Hindlimb muscle (tissue), 1 donor: ENCODE data around the gene ALG8. TPM values are rescaled to one million over a fixed set of nuclear protein-coding genes. Genes with fewer than 3 reads are reported as not detected.
"Not testable (repeated sequence)": the region's sequence is repeated elsewhere in the genome, so short reads cannot be mapped to it uniquely, and the experiment has no call there.

Source experiments
- DNase-seq: peaks from one replicate; pipeline ENCODE4 v3.0.0-alpha.2; 2013
- polyA plus RNA-seq: library from polyadenylated mRNA; unstranded; fragments of 120-200 nt; gene quantifications from one replicate; pipeline ENCODE4 v1.2.1, GENCODE V29; 2013; ENCODE audit not compliant: insufficient read length

Gene ALG8
- polyA plus RNA-seq, 1 donor, result 23.8 TPM

DNA sequence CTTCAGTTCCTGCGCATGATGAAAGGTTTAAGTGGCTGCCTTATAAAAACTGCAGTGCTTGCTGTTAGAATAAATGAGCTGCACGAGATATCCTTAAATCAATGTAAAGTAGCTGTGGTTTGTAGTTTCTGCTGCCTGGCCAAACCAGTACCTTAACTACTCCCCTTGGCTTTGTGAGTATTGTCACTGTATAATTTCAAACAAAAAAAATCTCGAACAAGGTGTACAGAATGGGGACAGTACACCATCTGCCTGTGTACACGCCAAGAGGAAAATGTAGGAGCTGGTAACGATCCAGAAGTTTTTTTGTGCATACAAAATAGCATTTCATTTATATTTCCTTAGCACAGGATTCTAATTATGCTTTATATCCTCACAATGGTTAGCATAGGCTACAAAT is 39.2 kb downstream of the ALG8 start:
- no peak for DNase-seq

DNA sequence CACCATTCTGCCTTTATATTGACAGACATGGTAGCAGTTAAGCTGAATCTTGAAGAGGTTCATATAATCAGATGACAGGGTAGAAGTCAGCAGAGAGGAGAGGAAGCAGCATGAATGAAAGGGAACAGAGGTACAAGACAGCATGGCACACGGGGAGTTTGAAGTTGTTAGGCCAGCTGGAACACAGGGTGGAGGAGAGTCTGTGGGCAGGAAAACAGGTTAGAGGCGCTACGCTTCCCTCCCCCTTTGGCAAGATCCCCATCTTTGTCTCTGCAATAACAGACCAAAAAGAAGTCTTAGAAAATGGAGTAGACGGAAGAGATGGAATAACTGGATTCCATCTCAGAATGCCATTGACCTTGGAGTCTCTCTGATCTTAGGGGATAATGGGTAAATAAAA is 39.8 kb downstream of the ALG8 start:
- no peak for DNase-seq

DNA sequence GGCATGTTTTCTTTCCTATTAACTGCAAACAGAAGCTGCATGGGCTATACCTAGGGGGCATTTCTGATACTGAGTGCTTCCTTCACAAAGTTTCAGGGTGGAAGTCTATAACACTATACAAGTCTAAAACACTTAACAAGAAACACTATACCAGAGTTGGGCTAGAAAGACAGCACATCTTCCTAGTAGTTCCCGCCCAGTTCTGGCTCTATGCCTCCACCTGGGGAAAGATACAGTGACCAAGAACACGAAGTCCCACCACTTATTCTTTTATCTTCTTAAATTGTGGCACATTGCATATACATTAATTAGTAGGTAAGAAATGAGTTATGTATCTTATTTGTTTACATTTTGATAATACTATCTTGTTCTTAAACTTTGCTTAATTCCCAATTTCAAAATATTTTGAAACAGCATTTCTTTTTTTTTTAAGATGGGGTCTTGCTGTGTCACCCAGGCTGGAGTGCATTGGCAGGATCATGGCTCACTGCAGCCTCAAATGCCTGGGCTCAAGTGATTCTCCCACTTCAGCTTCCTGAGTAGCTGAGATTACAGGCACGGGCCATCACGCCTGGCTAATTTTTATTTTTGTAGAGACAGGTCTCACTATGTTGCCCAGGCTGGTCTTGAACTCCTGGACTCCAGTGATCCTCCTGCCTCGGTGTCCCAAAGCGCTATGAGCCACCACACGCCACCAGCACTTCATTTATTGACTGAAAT is 41.6 kb downstream of the ALG8 start:
- DNase-seq, result no peak

DNA sequence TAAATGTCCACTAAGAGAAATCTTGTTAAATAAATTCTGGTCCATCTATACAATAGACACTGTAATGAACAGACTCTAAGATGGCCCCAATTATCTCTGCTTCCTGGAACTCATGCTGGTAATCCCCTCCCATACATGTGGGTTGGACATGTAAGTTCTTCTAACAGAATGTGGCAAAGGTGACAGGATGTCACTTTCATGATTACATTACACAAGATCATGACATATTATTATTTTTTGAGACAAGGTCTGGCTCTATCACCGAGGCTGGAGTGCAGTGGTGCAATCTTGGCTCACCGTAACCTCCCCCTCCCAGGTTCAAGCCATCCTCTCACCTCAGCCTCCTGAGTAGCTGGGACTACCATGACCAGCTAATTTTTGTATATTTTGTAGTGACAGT is 45.2 kb downstream of the ALG8 start:
- no peak for DNase-seq

DNA sequence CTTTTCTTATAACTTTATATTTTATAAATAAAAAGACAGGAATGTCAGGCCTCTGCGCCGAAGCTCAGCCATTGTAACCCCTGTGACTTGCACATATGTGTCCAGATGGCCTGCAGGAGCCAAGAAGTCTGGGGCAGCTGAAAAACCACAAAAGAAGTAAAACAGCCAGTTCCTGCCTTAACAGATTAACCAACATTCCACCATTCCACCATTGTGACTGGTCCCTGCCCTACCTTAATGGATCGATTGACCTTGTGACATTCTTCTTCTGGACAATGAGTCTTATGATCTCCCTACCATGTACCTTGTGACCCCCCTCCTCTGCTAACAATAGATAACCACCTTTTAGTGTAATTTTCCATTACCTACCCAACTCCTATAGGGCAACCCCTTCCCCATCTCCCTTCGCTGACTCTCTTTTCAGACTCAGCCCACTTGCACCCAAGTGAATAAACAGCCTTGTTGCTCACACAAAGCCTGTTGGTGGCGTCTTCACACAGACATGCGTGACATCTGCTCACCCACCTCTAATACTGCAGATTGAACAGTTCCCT is 52.8 kb downstream of the ALG8 start:
- not testable (repeated sequence) for DNase-seq

DNA sequence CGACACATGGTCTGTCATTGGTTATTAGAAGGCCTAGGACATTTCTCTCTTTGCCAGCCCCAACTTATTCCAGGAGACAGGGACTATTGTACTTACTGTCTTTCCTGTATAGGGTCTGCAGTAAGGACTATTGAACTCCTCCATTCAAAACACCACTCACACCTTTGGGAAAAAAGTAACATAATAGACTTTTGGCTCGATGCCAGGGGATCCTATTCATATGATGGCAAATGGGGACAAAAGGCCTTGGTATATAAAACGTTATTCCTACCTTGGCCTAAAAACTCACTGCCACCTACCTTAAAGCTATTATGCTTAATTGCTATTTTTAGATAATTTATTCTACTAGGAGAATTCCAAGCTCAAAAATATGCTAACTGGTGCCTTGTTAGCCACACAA is 53.5 kb downstream of the ALG8 start:
- no peak for DNase-seq

DNA sequence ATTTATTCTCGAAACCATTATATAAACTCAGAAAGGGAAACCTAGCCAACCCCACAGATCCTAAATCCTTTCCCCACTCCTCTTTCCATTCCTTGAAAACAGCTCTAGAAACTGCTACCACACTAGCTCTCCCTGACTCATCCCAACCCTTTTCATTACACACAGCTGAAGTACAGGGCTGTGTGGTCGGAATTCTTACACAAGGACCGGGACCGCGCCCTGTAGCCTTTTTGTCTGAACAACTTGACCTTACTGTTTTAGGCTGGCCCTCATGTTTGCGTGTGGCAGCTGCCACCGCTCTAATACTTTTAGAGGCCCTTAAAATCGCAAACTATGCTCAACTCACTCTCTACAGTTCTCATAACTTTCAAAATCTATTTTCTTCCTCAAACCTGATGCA is 54.9 kb downstream of the ALG8 start:
- DNase-seq, result not testable (repeated sequence)

DNA sequence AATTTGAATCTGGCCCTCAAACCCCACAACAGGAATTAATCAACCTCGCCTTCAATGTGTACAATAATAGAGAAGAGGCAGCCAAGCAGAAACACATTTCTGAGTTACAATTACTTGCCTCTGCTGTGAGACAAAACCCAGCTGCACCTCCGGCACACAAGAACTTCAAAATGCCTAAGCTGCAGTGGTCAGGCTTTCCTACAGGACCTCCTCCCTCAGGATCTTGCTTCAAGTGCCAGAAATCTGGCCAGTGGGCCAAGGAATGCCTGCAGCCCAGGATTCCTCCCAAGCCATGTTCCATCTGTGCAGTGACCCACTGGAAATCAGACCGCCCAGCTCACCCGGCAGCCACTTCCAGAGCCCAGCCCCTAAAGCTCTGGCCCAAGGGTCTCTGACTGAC is 56.4 kb downstream of the ALG8 start:
- no peak for DNase-seq

DNA sequence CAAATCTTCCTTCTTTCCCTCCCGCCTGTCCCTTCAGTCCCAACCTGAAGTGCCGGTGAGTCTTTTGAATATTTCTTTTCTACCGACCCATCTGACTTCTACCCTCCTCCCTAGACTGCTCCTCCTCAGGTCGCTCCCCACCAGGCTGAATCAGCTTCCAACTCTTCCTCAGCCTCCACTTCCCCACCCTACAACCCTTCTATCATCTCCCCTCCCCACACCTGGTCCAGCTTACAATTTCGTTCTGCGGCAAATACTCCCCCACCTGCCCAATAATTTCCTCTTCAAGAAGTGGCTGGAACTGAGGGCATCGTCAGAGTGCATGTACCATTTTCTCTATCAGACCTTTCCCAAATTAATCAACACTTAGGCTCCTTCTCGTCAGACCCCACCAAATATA is 57.3 kb downstream of the ALG8 start:
- no peak for DNase-seq

DNA sequence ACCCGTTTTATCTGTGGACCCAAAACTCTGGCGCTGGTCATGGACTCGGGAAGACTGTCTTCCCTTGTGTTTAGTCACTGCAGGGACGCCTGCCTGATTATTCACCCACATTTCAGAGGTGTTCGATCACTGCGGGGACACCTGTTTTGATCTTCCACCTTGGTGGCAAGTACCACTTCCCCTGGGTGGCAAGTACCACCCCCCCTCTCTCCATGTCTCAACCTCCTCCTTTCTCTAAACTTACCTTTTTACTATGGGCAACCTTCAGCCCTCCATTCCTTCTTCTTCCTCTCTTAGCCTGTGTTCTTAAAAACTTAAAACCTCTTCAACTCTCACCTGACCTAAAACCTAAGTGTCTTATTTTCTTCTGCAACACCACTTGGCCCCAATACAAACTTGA is 57.8 kb downstream of the ALG8 start:
- DNase-seq, result no peak

DNA sequence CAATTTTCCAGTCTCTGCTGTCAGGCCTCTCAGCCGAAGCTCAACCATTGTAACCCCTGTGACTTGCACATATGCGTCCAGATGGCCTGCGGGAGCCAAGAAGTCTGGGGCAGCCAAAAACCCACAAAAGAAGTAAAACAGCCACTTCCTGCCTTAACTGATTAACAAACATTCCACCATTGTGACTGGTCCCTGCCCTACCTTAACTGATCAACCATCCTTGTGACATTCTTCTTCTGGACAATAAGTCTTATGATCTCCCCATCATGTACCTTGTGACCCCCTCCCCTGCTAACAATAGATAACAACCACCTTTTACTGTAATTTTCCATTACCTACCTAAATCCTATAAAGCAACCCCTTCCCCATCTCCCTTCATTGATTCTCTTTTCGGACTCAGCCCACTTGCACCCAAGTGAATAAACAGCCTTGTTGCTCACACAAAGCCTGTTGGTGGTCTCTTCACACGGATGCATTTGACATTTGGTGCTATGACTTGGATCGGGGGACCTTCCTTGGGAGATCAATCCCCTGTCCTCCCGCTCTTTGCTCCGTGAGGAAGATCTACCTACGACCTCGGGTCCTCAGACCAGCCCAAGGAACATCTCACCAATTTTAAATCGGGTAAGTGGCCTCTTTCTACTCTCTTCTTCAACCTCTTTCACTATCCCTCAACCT is 58.5 kb downstream of the ALG8 start:
- DNase-seq, result no peak

DNA sequence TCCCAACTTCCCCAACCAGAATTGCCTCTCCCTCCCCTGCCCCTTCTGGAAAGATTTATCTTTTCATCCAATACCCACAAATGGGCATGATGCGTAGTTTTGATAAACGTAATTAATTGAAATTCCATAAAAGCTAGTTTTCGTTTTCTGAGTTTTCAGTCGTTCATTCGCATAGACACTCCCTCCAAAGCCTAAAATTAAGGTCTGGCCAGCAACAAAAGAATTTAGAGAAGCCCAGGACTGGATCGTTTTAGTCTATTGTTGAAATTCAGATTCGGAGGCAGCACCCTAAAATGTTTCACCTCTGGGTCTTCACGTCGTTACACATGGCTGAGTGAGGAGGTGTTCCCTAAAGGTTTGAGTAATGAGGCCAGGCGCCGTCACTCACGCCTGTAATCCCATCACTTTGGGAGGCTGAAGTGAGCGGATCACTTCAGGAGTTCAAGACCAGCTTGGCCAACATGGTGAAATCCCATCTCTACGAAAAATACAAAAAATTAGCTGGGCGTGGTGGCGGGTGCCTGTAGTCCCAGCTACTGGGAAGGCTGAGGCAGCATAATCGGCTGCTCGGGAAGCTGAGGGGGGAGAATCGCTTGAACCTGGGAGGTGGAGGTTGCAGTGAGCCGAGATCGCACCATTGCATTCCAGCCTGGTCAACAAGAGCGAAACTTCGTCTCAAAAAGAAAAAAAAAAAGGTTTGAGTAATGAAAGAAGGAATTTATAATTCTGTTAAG is 59.2 kb downstream of the ALG8 start:
- DNase-seq, result peak; percentile 23

DNA sequence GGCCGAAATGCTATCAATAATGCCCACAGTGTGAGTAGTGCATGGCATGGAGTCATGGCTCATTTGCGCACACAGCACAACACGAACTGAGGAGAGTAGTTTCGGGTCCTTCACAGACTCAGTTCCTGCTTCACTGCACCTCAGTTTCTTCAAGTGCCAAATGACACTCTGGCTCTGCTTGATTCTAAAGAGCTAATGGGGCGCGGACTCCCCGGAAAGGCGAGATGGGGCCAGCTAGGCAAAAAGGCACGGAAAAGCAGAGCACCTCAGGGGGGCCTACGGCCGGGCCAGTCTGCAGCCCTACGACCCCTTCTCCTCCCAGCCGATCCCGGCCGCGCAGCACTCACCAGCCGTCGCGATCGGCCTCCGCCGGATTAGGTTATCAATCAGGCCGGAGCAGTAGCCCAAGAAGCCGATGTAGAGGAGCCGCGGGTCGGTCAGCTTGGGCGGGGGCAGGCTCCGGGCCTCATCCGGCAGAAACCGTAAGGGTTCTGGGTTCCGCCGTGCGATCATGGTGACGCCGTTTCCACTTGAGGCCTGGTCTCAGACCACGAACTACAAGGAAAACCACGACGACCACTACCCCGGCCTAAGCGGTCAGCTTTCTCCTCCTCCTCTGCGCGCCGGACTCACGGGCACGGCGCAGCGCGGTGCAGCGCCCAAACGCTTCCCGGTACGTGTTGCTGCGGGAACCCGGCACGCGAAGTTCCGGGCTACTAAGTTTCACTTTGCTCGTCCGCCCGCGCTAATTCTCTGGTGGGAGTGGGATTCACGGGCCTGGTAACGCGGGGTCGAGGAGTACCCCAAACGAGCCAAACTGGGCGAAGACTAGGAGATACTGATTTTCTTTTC is 60.0 kb downstream of the ALG8 start, which contains the start of gene NDUFC2:
Gene NDUFC2 (minus strand): TSS at position 631 of the 852 bp plus-strand sequence. CDS start 118 bp downstream, at position 513.
- DNase-seq, result peak; percentile 91

DNA sequence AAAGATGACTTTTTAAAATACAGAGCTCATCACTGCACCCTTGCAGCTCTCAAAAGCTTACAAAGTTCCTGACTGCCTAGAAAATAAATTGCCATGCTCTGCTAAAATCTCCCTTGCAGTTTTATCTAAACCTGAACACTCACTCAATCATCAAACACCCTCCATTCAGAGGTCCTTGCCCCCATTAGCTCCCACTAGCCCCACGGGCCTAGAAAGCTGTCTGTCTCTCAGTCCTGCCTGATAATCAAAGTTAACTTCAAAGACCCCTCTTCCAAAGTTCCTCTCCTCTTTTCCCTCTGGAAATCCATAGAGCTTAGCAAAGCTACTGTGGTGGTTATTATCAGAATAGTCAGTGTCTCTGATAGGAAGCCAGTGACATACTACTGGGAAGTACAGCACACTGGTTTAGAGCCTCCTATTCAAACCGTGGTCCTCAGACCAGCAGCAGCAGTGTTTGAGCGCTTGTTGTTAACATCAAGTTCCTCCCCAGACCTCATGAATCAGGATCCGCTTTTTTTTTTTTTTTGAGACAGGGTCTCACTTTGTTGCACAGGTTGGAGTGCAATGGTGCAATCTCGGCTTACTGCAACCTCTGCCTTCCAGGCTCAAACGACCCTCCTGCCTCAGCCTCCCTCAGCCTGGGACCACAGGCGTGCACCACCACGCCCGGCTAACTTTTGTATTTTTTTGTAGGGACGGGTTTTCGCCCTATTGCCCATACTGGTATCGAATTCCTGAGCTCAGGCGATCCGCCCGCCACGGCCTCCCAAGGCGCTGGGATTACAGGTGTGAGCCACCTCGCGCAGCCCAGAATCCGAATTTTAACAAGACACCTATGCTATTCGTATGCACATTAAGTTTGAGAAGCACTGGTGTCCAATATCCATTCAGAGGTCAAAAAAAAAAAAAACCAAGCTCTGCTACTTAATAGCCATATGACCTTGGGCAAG is 60.9 kb downstream of the ALG8 start:
- DNase-seq, result no peak

DNA sequence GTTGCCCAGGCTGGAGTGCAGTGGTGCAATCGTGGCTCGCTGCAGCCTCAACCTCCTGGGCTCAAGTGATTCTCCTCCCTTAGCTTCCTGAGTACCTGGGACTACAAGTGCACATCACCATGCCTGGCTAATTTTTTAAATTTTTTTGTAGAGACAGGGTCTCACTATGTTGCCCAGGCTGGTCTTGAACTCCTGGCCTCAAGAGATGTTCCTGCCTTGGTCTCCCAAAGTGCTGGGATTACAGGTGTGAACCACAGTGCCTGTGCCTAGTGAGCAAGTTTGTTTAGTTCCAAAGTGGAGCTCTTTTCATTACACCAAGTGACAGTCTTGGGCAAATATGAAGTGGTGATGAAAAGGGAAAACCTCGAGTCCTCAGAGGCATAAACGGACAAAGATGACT is 61.8 kb downstream of the ALG8 start:
- not testable (repeated sequence) for DNase-seq

DNA sequence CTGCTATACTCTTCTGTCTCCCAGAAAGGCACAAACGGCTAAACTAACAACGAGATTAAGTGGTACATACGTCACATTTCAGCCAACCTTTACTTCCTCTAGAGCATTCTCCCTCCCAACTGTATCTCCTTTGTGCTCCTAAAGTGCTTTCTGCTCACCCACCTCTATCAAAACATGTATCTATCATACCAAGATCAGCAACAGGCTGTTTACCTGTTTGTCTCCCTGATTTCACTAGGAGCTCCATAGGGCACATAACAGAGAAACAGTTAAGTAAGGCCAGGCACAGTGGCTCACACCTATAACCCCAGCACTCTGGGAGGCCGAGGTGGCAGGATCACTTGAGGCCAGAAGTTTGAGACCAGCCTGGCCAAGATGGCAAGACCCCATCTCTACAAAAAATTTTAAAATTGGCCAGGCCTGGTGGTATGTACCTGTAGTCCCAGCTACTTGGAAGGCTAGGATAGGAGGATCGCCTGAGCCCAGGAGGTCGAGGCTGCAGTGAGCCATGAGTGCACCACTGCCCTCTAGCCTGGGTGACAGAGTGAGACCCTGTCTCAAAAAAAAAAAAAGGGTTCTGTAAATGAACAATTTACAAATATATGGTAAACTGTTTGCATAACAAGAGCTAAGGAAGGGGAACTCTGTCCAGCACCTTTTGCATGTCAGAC is 62.6 kb downstream of the ALG8 start:
- no peak for DNase-seq

DNA sequence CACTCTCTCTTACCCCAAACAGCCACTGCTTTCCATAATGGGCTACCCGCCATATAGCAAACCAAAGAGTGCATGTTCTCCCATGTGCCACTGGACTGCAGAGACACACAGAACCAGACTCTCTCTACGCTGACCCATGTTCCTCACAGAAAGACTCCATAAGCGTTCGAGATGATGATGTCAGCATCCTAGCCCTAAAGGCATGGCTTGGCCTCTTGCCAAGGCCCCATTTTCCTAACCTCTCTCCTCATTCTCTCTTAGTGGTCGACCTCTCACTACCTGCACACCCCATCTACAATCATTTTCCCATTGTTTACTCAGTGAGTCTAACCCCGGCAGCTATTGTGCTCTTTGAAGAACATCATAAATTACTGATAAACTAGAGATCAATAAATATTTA is 64.7 kb downstream of the ALG8 start:
- no peak for DNase-seq

DNA sequence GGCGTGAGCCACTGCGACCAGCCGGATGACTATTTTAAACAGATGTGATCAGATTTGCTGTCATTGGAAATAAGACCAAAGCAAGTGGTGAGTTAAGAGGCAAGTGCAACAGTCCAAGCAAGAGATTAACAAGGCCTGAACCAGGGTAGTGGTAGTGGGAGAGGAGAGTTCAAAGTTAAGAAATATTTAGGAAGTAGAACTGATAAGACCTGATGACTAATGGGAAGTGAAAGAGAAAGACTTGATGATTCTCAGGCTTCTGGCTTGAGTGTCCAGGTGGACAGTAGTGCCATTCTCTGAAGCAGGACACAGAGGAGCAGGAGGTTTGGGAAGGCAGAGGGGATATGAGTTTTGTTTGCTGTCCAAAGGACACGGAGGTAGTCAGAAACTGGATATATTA is 67.0 kb downstream of the ALG8 start:
- DNase-seq, result no peak

DNA sequence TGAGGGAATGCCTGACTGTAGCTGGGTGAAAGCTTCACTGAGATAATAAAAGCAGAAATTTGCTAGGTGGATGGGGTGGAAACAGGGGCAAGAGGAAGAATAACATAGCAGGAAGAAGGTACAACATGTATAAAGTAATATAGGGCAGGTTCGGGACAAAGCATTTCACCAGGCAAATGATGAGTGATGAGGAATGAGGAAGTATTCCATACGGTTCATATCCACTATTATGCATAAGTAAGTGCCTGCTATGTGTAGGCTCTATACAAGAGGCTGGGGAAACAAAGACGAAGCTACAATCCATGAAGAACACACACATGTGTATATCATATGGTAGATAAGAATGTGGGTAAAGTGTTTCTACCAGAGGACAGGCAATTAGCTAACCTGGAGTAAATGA is 67.7 kb downstream of the ALG8 start:
- no peak for DNase-seq

DNA sequence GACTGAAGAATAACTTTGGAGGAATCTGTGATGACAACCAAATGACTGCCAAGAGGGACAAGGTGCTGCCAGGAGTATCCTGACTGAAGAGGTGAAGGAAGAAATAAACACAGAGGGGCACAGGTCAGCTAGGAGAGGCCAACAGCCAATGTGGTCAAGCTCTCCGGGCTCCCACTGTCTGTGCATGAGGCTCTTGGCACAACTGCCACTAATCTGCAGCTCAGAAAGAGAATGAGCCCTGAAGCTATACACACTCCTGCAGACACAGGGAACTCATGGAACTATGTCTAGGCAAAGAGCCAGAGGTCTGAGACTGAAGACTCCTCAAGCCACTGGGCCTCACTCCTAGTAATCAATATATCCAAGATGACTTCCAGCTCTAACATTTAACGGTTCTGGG is 68.8 kb downstream of the ALG8 start:
- DNase-seq, result no peak

DNA sequence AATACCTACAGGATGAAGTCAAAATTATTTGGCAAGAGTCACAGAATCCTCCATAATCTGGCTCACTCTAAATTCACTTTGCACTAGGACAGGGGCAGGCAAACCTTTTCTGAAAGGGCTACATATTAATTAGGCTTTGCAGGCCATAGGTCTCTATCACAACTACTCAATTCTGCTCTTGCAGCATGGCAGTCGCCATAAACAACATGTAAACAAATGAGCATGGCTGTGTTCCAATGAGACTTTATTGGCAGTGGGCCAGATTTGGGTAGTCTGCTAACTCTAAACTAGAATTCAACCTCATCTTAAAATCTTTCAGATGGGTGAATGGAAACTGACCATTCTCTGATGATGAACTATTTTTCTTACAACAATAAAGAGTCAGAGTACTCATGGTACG is 70.0 kb downstream of the ALG8 start:
- no peak for DNase-seq
